Neural crest cell (in vitro differentiated cells): ENCODE results near the gene SIGLEC1. TPM values are rescaled to one million over a fixed set of nuclear protein-coding genes. Genes with fewer than 3 reads are reported as not detected.

Source experiments
- DNase-seq: peaks from one replicate; pipeline ENCODE4 v3.0.0; 2021; ENCODE audit warnings: low read depth, mixed read lengths, low spot score
- H3K27ac Mint-ChIP-seq: one replicate; pipeline ENCODE4 v1.8.0; 2021; ENCODE audit warnings: mild to moderate bottlenecking, mixed read lengths; ENCODE audit not compliant: unreplicated experiment
- H3K27me3 Mint-ChIP-seq: 2 replicates; pipeline ENCODE4 v1.8.0; 2021; ENCODE audit warnings: low read depth, mild to moderate bottlenecking, mixed read lengths
- H3K36me3 Mint-ChIP-seq: 2 replicates; pipeline ENCODE4 v1.8.0; 2021; ENCODE audit warnings: low read depth, mild to moderate bottlenecking, mixed read lengths
- H3K4me1 Mint-ChIP-seq: 2 replicates; pipeline ENCODE4 v1.8.0; 2021; ENCODE audit warnings: mixed read lengths
- H3K4me3 Mint-ChIP-seq: one replicate; pipeline ENCODE4 v1.8.0; 2021; ENCODE audit warnings: mild to moderate bottlenecking, mixed read lengths
- H3K9me3 Mint-ChIP-seq: 2 replicates; pipeline ENCODE4 v1.8.0; 2021; ENCODE audit warnings: mixed read lengths
- CTCF ChIP-seq: fragments of 200-600 bp; sonication (generic); conservative IDR thresholded peaks from 2 replicates; pipeline ENCODE4 v1.5.0; 2021; ENCODE audit warnings: antibody characterized with exemption, mild to moderate bottlenecking
- total RNA-seq: library from RNA; stranded (reverse); gene quantifications from 2 replicates; pipeline ENCODE4 v1.2.1, GENCODE V29; 2021

Gene SIGLEC1
- total RNA-seq, 1 donor from 2014 or later: not detected

GRCh38 chr20:3733119-3733995 is 21.0 kb upstream of the SIGLEC1 start:
- H3K9me3 Mint-ChIP-seq: no peaks in the 10 kb centered on the region
- TF ChIP-seq CTCF: no peak
- no peak overlapping the region for H3K4me3 Mint-ChIP-seq
- peaks cover 11% of the 10 kb centered on the region for H3K4me1 Mint-ChIP-seq
- H3K27me3 Mint-ChIP-seq: peaks cover 14% of the 10 kb centered on the region
- H3K36me3 Mint-ChIP-seq: no peaks in the 10 kb centered on the region
- no peak for DNase-seq
- H3K27ac Mint-ChIP-seq: no peak overlapping the region

GRCh38 chr20:3732327-3733118 is 20.1 kb upstream of the SIGLEC1 start, which contains the start of gene HSPA12B:
Gene HSPA12B, plus strand, starts transcription at chr20:3732685. Its CDS starts 5,990 bp downstream, at chr20:3738675.
- Mint-ChIP-seq H3K27me3 (peaks cover 22% of the 10 kb centered on the region), H3K27ac (no peak within 1 kb of the TSS), H3K36me3 (no peaks in the 10 kb centered on the region), H3K4me1 (peaks cover 9% of the 10 kb centered on the region), H3K9me3 (no peaks in the 10 kb centered on the region), H3K4me3 (no peak within 1 kb of the TSS)
- no peak for DNase-seq
- TF ChIP-seq CTCF: no peak

- TF ChIP-seq CTCF: no peak
- Mint-ChIP-seq H3K27me3 (peaks cover 28% of the 10 kb centered on the region), H3K36me3 (no peaks in the 10 kb centered on the region), H3K4me1 (peaks cover 15% of the 10 kb centered on the region), H3K4me3 (no peak overlapping the region), H3K9me3 (no peaks in the 10 kb centered on the region), H3K27ac (no peak overlapping the region)
- no peak for DNase-seq
These were observed 19.5 kb upstream of the SIGLEC1 start for GRCh38 chr20:3731944-3732326.

GRCh38 chr20:3730803-3731672 is 18.6 kb upstream of the SIGLEC1 start:
- Mint-ChIP-seq H3K9me3 (no peaks in the 10 kb centered on the region), H3K4me3 (no peak overlapping the region), H3K27ac (peak overlapping the region; percentile 52), H3K27me3 (peaks cover 33% of the 10 kb centered on the region), H3K4me1 (peaks cover 15% of the 10 kb centered on the region), H3K36me3 (no peaks in the 10 kb centered on the region)
- no peak for TF ChIP-seq CTCF
- no peak for DNase-seq
